H1 (cell line): Measurements from ENCODE around the gene GRK5. TPM values are rescaled to one million over a fixed set of nuclear protein-coding genes. Genes with fewer than 3 reads are reported as not detected.

Source experiments
- CTCF ChIA-PET: fragments of 300-600 bp; sonication (Branson Sonifier 250); formaldehyde crosslinking; loops from one replicate; lab custom pipeline; 2021; ENCODE audit not compliant: partially characterized antibody; lab: Charles Lee
- POLR2A ChIA-PET: fragments of 300-600 bp; sonication (Branson Sonifier 250); formaldehyde crosslinking; loops from one replicate; lab custom pipeline; 2021; ENCODE audit warnings: inconsistent platforms; ENCODE audit not compliant: partially characterized antibody; lab: Charles Lee
- DNase-seq, 2 experiments: peaks; one replicate each; pipeline versions ENCODE4 v3.0.0 to v3.0.0-alpha.2; 2010 to 2022; ENCODE audit warnings: low spot score in 2 of 2, low read depth in 1 of 2, mixed read lengths in 1 of 2
- FAIRE-seq: peaks from 2 replicates; lab custom pipeline; 2011; peaks lifted over from hg19 to GRCh38; lab: Jason Lieb, UNC
- H2AFZ ChIP-seq: 2 replicates; pipeline ENCODE4 v1.8.1; 2012; ENCODE audit warnings: low read length, inconsistent platforms
- H2AK5ac ChIP-seq: 2 replicates; pipeline ENCODE4 v1.6.1; 2013; ENCODE audit warnings: low read depth, low read length
- H2BK120ac ChIP-seq: replicated peaks from 2 replicates; pipeline ENCODE3; 2013; ENCODE audit warnings: low read depth, low read length, inconsistent platforms
- H2BK12ac ChIP-seq: 2 replicates; pipeline ENCODE4 v1.6.1; 2013; ENCODE audit warnings: low read depth, low read length
- H2BK15ac ChIP-seq: 2 replicates; pipeline ENCODE4 v1.6.1; 2013; ENCODE audit warnings: low read length
- H2BK20ac ChIP-seq: 2 replicates; pipeline ENCODE4 v1.6.1; 2013; ENCODE audit warnings: low read length
- H2BK5ac ChIP-seq: 2 replicates; pipeline ENCODE4 v1.6.1; 2013; ENCODE audit warnings: low read depth, low read length
- H3K14ac ChIP-seq: 2 replicates; pipeline ENCODE4 v1.6.1; 2013; ENCODE audit warnings: inconsistent platforms; ENCODE audit not compliant: insufficient read length
- H3K18ac ChIP-seq: 2 replicates; pipeline ENCODE4 v1.6.1; 2013; ENCODE audit warnings: low read length; ENCODE audit errors: extremely low read depth
- H3K23ac ChIP-seq: 2 replicates; pipeline ENCODE4 v1.6.1; 2013; ENCODE audit warnings: inconsistent platforms; ENCODE audit not compliant: insufficient read length
- H3K23me2 ChIP-seq: 2 replicates; pipeline ENCODE4 v1.6.1; 2013; ENCODE audit warnings: low read depth, low read length
- H3K27ac ChIP-seq: 2 replicates; pipeline ENCODE4 v1.6.1; 2011; ENCODE audit warnings: low read depth, low read length, inconsistent platforms
- H3K27me3 ChIP-seq, 4 experiments: replicated peaks in 1 of 4; 1 replicate in 1 of 4; 2 replicates in 3 of 4; pipeline versions ENCODE4 v1.6.1 to v1.8.1; 2011 to 2013; ENCODE audit warnings: low read length in 3 of 4, mild to moderate bottlenecking in 3 of 4, inconsistent platforms in 2 of 4, mixed read lengths in 2 of 4, moderate library complexity in 1 of 4; ENCODE audit not compliant: control insufficient read depth in 3 of 4, insufficient read depth in 3 of 4; ENCODE audit errors: extremely low read depth in 1 of 4
- H3K36me3 ChIP-seq, 4 experiments: 2 replicates each; pipeline versions ENCODE4 v1.6.1 to v1.8.1; 2011 to 2013; ENCODE audit warnings: mild to moderate bottlenecking in 4 of 4, low read length in 3 of 4, moderate library complexity in 2 of 4, control low read depth in 1 of 4, inconsistent platforms in 1 of 4; ENCODE audit not compliant: insufficient read depth in 4 of 4, control insufficient read depth in 2 of 4
- H3K4ac ChIP-seq: replicated peaks from 2 replicates; pipeline ENCODE3; 2013; ENCODE audit warnings: low read length, low read depth, mixed read lengths, inconsistent platforms; ENCODE audit not compliant: insufficient read length
- H3K4me1 ChIP-seq, 4 experiments: replicated peaks in 1 of 4; 1 replicate in 1 of 4; 2 replicates in 3 of 4; pipeline versions ENCODE4 v1.6.1 to v1.8.1; 2011 to 2013; ENCODE audit warnings: low read length in 3 of 4, inconsistent platforms in 2 of 4, mixed read lengths in 1 of 4; ENCODE audit not compliant: insufficient read depth in 4 of 4, control insufficient read depth in 3 of 4
- H3K4me2 ChIP-seq, 2 experiments: 2 replicates each; pipeline versions ENCODE4 v1.6.1 to v1.8.1; 2011 to 2013; ENCODE audit warnings: low read depth in 2 of 2, low read length in 2 of 2, control low read depth in 1 of 2, inconsistent platforms in 1 of 2, mild to moderate bottlenecking in 1 of 2; ENCODE audit not compliant: insufficient read depth in 1 of 2
- H3K4me3 ChIP-seq, 4 experiments: fragments of 200-600, 300-600 bp in 1 of 4; sonication (generic), shearing (Covaris generic), sonication (Bioruptor Twin) in 1 of 4; 2 replicates each; pipeline versions ENCODE4 v1.5.1 to v1.8.1; 2011 to 2016; ENCODE audit warnings: low read length in 4 of 4, low read depth in 3 of 4, control low read depth in 2 of 4, inconsistent platforms in 2 of 4, mild to moderate bottlenecking in 2 of 4, mixed read lengths in 1 of 4, moderate library complexity in 1 of 4; ENCODE audit not compliant: insufficient read depth in 2 of 4; ENCODE audit errors: extremely low read depth in 1 of 4
- H3K56ac ChIP-seq: replicated peaks from 2 replicates; pipeline ENCODE3; 2013; ENCODE audit warnings: low read depth, mild to moderate bottlenecking, mixed read lengths, low read length, inconsistent platforms; ENCODE audit not compliant: insufficient read length
- H3K79me1 ChIP-seq: 2 replicates; pipeline ENCODE4 v1.6.1; 2013; ENCODE audit warnings: low read depth, low read length, control low read depth
- H3K79me2 ChIP-seq, 2 experiments: 2 replicates each; pipeline versions ENCODE4 v1.6.1 to v1.8.1; 2012 to 2013; ENCODE audit warnings: low read length in 2 of 2, mild to moderate bottlenecking in 2 of 2, inconsistent platforms in 1 of 2; ENCODE audit not compliant: insufficient read depth in 2 of 2, control insufficient read depth in 1 of 2
- H3K9ac ChIP-seq, 4 experiments: replicated peaks in 1 of 4; 1 replicate in 1 of 4; 2 replicates in 3 of 4; pipeline versions ENCODE4 v1.6.1 to v1.8.1; 2011 to 2013; ENCODE audit warnings: low read depth in 3 of 4, low read length in 3 of 4, control low read depth in 2 of 4, mild to moderate bottlenecking in 2 of 4, moderate library complexity in 2 of 4, inconsistent platforms in 1 of 4; ENCODE audit errors: extremely low read depth in 1 of 4
- H3K9me3 ChIP-seq, 2 experiments: 2 replicates each; pipeline versions ENCODE4 v1.6.1 to v1.8.1; 2012 to 2013; ENCODE audit warnings: mild to moderate bottlenecking in 2 of 2, moderate library complexity in 2 of 2, control low read depth in 1 of 2, inconsistent platforms in 1 of 2, low read depth in 1 of 2, low read length in 1 of 2, mixed read lengths in 1 of 2; ENCODE audit not compliant: insufficient read depth in 2 of 2
- H4K20me1 ChIP-seq, 2 experiments: replicated peaks in 1 of 2; 2 replicates each; pipeline versions ENCODE3 to v1.8.1; 2011 to 2013; ENCODE audit warnings: inconsistent platforms in 2 of 2, low read length in 2 of 2, mild to moderate bottlenecking in 1 of 2; ENCODE audit not compliant: insufficient read depth in 2 of 2, control insufficient read depth in 1 of 2
- H4K5ac ChIP-seq: 2 replicates; pipeline ENCODE4 v1.6.1; 2013; ENCODE audit warnings: low read length, low read depth, mixed read lengths, inconsistent platforms; ENCODE audit not compliant: insufficient read length
- H4K8ac ChIP-seq: 2 replicates; pipeline ENCODE4 v1.8.0; 2013; ENCODE audit warnings: mild to moderate bottlenecking, moderate library complexity, low read length, inconsistent platforms; ENCODE audit not compliant: insufficient read depth; ENCODE audit errors: extremely low read depth
- H4K91ac ChIP-seq: replicated peaks from 2 replicates; pipeline ENCODE3; 2013; ENCODE audit warnings: low read length, mixed read lengths, inconsistent platforms; ENCODE audit not compliant: insufficient read length
- CTCF ChIP-seq, 3 experiments: IDR thresholded peaks; 1 replicate in 2 of 3; 2 replicates in 1 of 3; pipeline versions ENCODE4 v1.5.1 to v1.6.1; 2011; ENCODE audit warnings: low read length in 3 of 3, mild to moderate bottlenecking in 3 of 3, inconsistent platforms in 2 of 3, low read depth in 1 of 3, moderate library complexity in 1 of 3; ENCODE audit not compliant: insufficient read depth in 1 of 3; ENCODE audit errors: control extremely low read depth in 1 of 3
- FOSL1 ChIP-seq: IDR thresholded peaks from 2 replicates; pipeline ENCODE4 v1.6.1; 2011; ENCODE audit warnings: mild to moderate bottlenecking, low read depth, low read length, moderate library complexity; ENCODE audit not compliant: insufficient read depth
- WGBS, 2 experiments: shearing (Covaris generic) in 1 of 2; methylation state at CpG; one replicate each; pipeline versions ENCODE4 v1.1.6 to v1.1.7; 2013 to 2015; ENCODE audit warnings: low lambda C conversion rate in 2 of 2, mixed read lengths in 2 of 2, inconsistent platforms in 1 of 2, low coverage in 1 of 2, missing lambda C conversion rate in 1 of 2; ENCODE audit not compliant: insufficient replicate concordance in 2 of 2, insufficient coverage in 1 of 2, insufficient read length in 1 of 2; ENCODE audit errors: extremely low coverage in 1 of 2, missing lambda C conversion rate in 1 of 2; 5-methylcytosine and 5-hydroxymethylcytosine counted together
- polyA plus RNA-seq, 7 experiments: library from polyadenylated mRNA; depleted of rRNA in 3 of 7; stranded (reverse) in 5 of 7; unstranded in 2 of 7; fragments of >200 nt in 5 of 7; fragments of 200-250 nt in 2 of 7; gene quantifications; 1 replicate in 5 of 7; 2 replicates in 1 of 7; 4 replicates in 1 of 7; pipeline versions ENCODE4 v1.2.1 to v1.2.3, GENCODE V29; 2011 to 2013; ENCODE audit warnings: missing spikeins in 2 of 7, mixed read lengths in 2 of 7
- total RNA-seq: library from RNA; stranded (reverse); fragmentation: NEBNext Ultra II Directional; extraction: Animal tissue kit (Norgen Biotek cat#: 25700); gene quantifications from 2 replicates; pipeline ENCODE4 v1.2.1, GENCODE V29; 2021

Gene GRK5
- total and polyA plus RNA-seq, 2 of the 8 experiments (the other 6 are each of a cell fraction or from before 2014, with no cell fraction given): 0.54 to 2.5 TPM

GRCh38 chr10:119252051-119252465 lies 44.7 kb downstream of the GRK5 start:
- Histone ChIP-seq H3K4me3 (no peak overlapping the region), H3K4me2 (no peak overlapping the region), H2AFZ (no peak overlapping the region), H3K79me2 (no peaks in the 10 kb centered on the region), H3K14ac (no peak overlapping the region), H2BK20ac (no peak overlapping the region), H3K27me3 (peaks cover 0 to 9% (median 6%) of the 10 kb centered on the region in 4 experiments; a peak in 4 of 7 replicates), H3K23me2 (no peaks in the 10 kb centered on the region), H4K20me1 (peaks cover 0 to 5% of the 10 kb centered on the region in 2 experiments), H3K27ac (no peak overlapping the region), H4K5ac (no peak overlapping the region), H2BK120ac (no peak overlapping the region), H2BK5ac (no peak overlapping the region), H3K18ac (no peak overlapping the region), H3K4me1 (peaks cover 0 to 6% (median 2%) of the 10 kb centered on the region in 4 experiments; a peak in 3 of 7 replicates), H3K56ac (no peak overlapping the region), H3K9ac (no peak overlapping the region), H3K4ac (no peak overlapping the region), H3K36me3 (no peaks in the 10 kb centered on the region), H2BK15ac (0 out of 2 replicates have a peak overlapping the region, but pooled peaks have one; percentile 1), H3K23ac (no peak overlapping the region), H4K91ac (no peak overlapping the region), H3K79me1 (no peaks in the 10 kb centered on the region), H4K8ac (no peak overlapping the region), H2AK5ac (no peak overlapping the region), H3K9me3 (no peaks in the 10 kb centered on the region), H2BK12ac (no peak overlapping the region; the same call in 1 of the 2 replicates)
- ChIA-PET CTCF (interaction anchor here (0.6 to 1.7 kb wide), 8 partner anchors 10 to 100 kb away, joined by 3 to 5 read pairs (median 3); no protein-coding TSS in a partner anchor), POLR2A (no interaction called here)
- TF ChIP-seq CTCF (IDR thresholded peaks at IDR 0.05; ENCODE audit: control extremely low read depth in 1 of 3, insufficient read depth in 1 of 3, low read depth in 1 of 3, low read length in 3 of 3): 0 out of 4 replicates have a peak, but pooled peaks of 1 of the 3 experiments have one; percentile 1
- TF ChIP-seq FOSL1: no peak
- 96% methylated on average over 8 of the region's 8 CpGs; no CpG with 5 or more reads in 1 of the 2 experiments for WGBS, 2 experiments
- DNase-seq (no peak), FAIRE-seq (no peak)
